ENCODE results near the gene CHRDL2. TPM values are rescaled to one million over a fixed set of nuclear protein-coding genes. Genes with fewer than 3 reads are reported as not detected.

CHRDL2 gene
- total RNA-seq, 3 donors from 2014 or later (not counting 1 experiment from before 2014, with no cell fraction given), result not detected

- no peak for DNase-seq
- peaks cover 0 to 6% of the 10 kb centered on the region in 2 donors for H3K27me3 Mint-ChIP-seq (ENCODE audit: low read depth in 2 of 2)
- ATAC-seq, result no peak
- 84% methylated on average over 8 of the region's 9 CpGs for WGBS (ENCODE audit: insufficient coverage)
- no peaks in the 10 kb centered on the region for H3K36me3 Mint-ChIP-seq
- no peak overlapping the region for H3K27ac Mint-ChIP-seq
- no peak overlapping the region for H3K4me3 Mint-ChIP-seq
- Histone ChIP-seq H3K27me3 (ENCODE audit: control insufficient read depth, insufficient read depth, low read length) (no peaks in the 10 kb centered on the region), H3K27ac (ENCODE audit: low read length) (no peak overlapping the region), H3K4me3 (ENCODE audit: low read length) (no peak overlapping the region), H3K36me3 (ENCODE audit: control insufficient read depth, insufficient read depth, low read length) (no peaks in the 10 kb centered on the region), H3K4me1 (ENCODE audit: control insufficient read depth, insufficient read depth, low read length) (no peaks in the 10 kb centered on the region), H3K9me3 (ENCODE audit: control insufficient read depth, insufficient read depth, low read length) (no peaks in the 10 kb centered on the region)
- intact Hi-C loops (cut with micrococcal nuclease), result no loop called here
- H3K9me3 Mint-ChIP-seq, result no peaks in the 10 kb centered on the region
- H3K4me1 Mint-ChIP-seq, result no peaks in the 10 kb centered on the region
- no peak for TF ChIP-seq CTCF (IDR thresholded peaks at IDR 0.05)
These were observed 31.4 kb downstream of the CHRDL2 start for GRCh38 chr11:74699615-74700396.

GRCh38 chr11:74697722-74698121 lies 33.5 kb downstream of the CHRDL2 start:
- Histone ChIP-seq H3K27ac (ENCODE audit: low read length) (no peak overlapping the region), H3K4me3 (ENCODE audit: low read length) (no peak overlapping the region), H3K4me1 (ENCODE audit: control insufficient read depth, insufficient read depth, low read length) (no peaks in the 10 kb centered on the region), H3K27me3 (ENCODE audit: control insufficient read depth, insufficient read depth, low read length) (no peaks in the 10 kb centered on the region), H3K9me3 (ENCODE audit: control insufficient read depth, insufficient read depth, low read length) (no peaks in the 10 kb centered on the region), H3K36me3 (ENCODE audit: control insufficient read depth, insufficient read depth, low read length) (no peaks in the 10 kb centered on the region)
- DNase-seq (no peak), ATAC-seq (no peak)
- 80% methylated on average over 4 of the region's 4 CpGs for WGBS (ENCODE audit: insufficient coverage)
- H3K27ac Mint-ChIP-seq, result no peak overlapping the region
- intact Hi-C loops (cut with micrococcal nuclease), result no loop called here
- H3K27me3 Mint-ChIP-seq (ENCODE audit: low read depth in 2 of 2), result peaks cover 8 to 13% of the 10 kb centered on the region in 2 donors
- H3K9me3 Mint-ChIP-seq, result no peaks in the 10 kb centered on the region
- TF ChIP-seq CTCF (IDR thresholded peaks at IDR 0.05), result no peak
- H3K36me3 Mint-ChIP-seq, result no peaks in the 10 kb centered on the region
- no peaks in the 10 kb centered on the region for H3K4me1 Mint-ChIP-seq
- no peak overlapping the region for H3K4me3 Mint-ChIP-seq

DNA sequence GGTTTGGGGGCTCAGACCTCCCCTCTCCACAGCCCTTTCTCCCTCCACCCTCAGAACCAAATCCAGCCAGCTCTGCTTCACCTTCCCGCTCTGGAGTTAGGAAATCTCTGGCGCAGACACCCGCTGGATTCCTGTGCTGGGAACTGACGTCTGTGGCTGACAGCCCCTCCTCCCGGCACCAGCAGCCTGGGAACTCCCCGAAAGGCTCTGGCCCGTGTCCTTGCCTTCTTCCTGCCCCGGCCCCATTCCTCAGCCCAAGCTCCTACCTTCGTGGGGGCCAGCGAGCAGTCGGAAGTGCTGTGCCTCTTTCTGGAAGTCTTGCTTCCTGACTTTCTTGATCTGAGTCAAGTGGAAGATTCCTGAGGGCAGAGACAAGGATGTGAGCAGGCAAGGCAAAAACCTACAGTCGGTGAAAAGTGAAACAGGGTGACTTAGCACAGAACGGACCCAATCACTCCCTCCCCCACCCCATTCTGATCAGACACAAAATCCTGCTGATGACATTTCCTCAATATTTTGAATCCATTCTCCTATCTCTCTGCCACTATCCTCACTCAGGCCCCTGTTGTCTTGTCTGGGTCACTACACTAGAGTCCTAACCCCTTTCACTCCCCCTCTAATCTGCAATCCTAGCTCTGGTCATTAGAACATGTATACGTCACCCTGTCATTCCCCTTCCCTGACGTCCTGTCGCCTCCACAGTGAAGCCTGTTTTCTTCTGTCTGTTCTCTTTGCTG lies 34.1 kb downstream of the CHRDL2 start:
- no peaks in the 10 kb centered on the region for H3K4me1 Mint-ChIP-seq
- DNase-seq (no peak), ATAC-seq (no peak)
- H3K36me3 Mint-ChIP-seq, result no peaks in the 10 kb centered on the region
- no peak for TF ChIP-seq CTCF (IDR thresholded peaks at IDR 0.05)
- intact Hi-C loops (cut with micrococcal nuclease), result no loop called here
- H3K27me3 ChIP-seq (ENCODE audit: control insufficient read depth, insufficient read depth, low read length), result no peaks in the 10 kb centered on the region
- WGBS (ENCODE audit: insufficient coverage), result 53% methylated on average over 16 of the region's 16 CpGs
- no peaks in the 10 kb centered on the region for H3K36me3 ChIP-seq (ENCODE audit: control insufficient read depth, insufficient read depth, low read length)
- no peak overlapping the region for H3K27ac Mint-ChIP-seq
- no peaks in the 10 kb centered on the region for H3K9me3 ChIP-seq (ENCODE audit: control insufficient read depth, insufficient read depth, low read length)
- H3K9me3 Mint-ChIP-seq, result no peaks in the 10 kb centered on the region
- H3K4me3 ChIP-seq (ENCODE audit: low read length), result no peak overlapping the region
- H3K27me3 Mint-ChIP-seq (ENCODE audit: low read depth in 2 of 2), result peaks cover 8 to 13% of the 10 kb centered on the region in 2 donors
- no peak overlapping the region for H3K4me3 Mint-ChIP-seq
- no peaks in the 10 kb centered on the region for H3K4me1 ChIP-seq (ENCODE audit: control insufficient read depth, insufficient read depth, low read length)
- H3K27ac ChIP-seq (ENCODE audit: low read length), result no peak overlapping the region

Data from natural killer cell (primary cell).